GM23338 (cell line): ENCODE data around the gene SLAMF6. TPM values are rescaled to one million over a fixed set of nuclear protein-coding genes. Genes with fewer than 3 reads are reported as not detected.
A peak's percentile ranks its signal among the peaks of the same experiment; 100 is the strongest.

ENCODE experiments used
- ATAC-seq: fragments of 200-7000 bp; cut with Tn5 transposase; 3 replicates; pipeline ENCODE4 v1.9.1; 2020
- DNase-seq: peaks from one replicate; pipeline ENCODE4 v3.0.0-alpha.2; 2015; ENCODE audit warnings: low spot score
- H2AFZ ChIP-seq: fragments of 200-600 bp; sonication (generic); 2 replicates; pipeline ENCODE4 v1.8.0; 2016; ENCODE audit warnings: antibody characterized with exemption, mild to moderate bottlenecking, moderate library complexity
- H3F3A ChIP-seq: fragments of 200-600 bp; sonication (generic); replicated peaks from 2 replicates; pipeline ENCODE4 v1.8.0; 2017; ENCODE audit warnings: antibody characterized with exemption, mixed run types, low read depth
- H3K27ac ChIP-seq: fragments of 200-600 bp; sonication (generic); 2 replicates; pipeline ENCODE4 v1.6.1; 2016; ENCODE audit warnings: low read depth
- H3K27me3 ChIP-seq: fragments of 200-600 bp; sonication (generic); 2 replicates; pipeline ENCODE4 v1.8.0; 2016; ENCODE audit warnings: mild to moderate bottlenecking, mixed run types, moderate library complexity; ENCODE audit not compliant: insufficient read depth
- H3K36me3 ChIP-seq: fragments of 200-600 bp; sonication (generic); 2 replicates; pipeline ENCODE4 v1.8.0; 2016; ENCODE audit warnings: mild to moderate bottlenecking; ENCODE audit not compliant: insufficient read depth
- H3K4me1 ChIP-seq: fragments of 200-600 bp; sonication (generic); 2 replicates; pipeline ENCODE4 v1.8.0; 2016; ENCODE audit warnings: mild to moderate bottlenecking, moderate library complexity; ENCODE audit not compliant: insufficient read depth
- H3K4me2 ChIP-seq: fragments of 200-600 bp; sonication (generic); 2 replicates; pipeline ENCODE4 v1.7.1; 2017; ENCODE audit warnings: mixed run types
- H3K4me3 ChIP-seq: fragments of 200-600 bp; sonication (generic); 2 replicates; pipeline ENCODE4 v1.6.1; 2016; ENCODE audit warnings: mixed run types
- H3K79me2 ChIP-seq: fragments of 200-600 bp; sonication (generic); replicated peaks from 2 replicates; pipeline ENCODE4 v1.8.0; 2017; ENCODE audit warnings: mild to moderate bottlenecking; ENCODE audit not compliant: insufficient read depth
- H3K9me2 ChIP-seq: fragments of 200-600 bp; sonication (generic); 2 replicates; pipeline ENCODE4 v1.8.0; 2017; ENCODE audit not compliant: insufficient read depth
- H4K20me1 ChIP-seq: fragments of 200-600 bp; sonication (generic); replicated peaks from 2 replicates; pipeline ENCODE4 v1.8.0; 2017; ENCODE audit warnings: mild to moderate bottlenecking; ENCODE audit not compliant: insufficient read depth
- H3K27ac Mint-ChIP-seq: 2 replicates; pipeline ENCODE4 v1.8.0; 2020; ENCODE audit warnings: inconsistent platforms, mild to moderate bottlenecking, moderate library complexity, mixed read lengths
- H3K27me3 Mint-ChIP-seq: 3 replicates; pipeline ENCODE4 v1.8.0; 2022; ENCODE audit warnings: low read depth, mild to moderate bottlenecking, moderate library complexity, mixed read lengths, inconsistent platforms; ENCODE audit not compliant: insufficient read depth, poor library complexity
- H3K36me3 Mint-ChIP-seq: 3 replicates; pipeline ENCODE4 v1.8.0; 2021; ENCODE audit warnings: low read depth, mild to moderate bottlenecking, inconsistent platforms, moderate library complexity, mixed read lengths
- H3K4me1 Mint-ChIP-seq: 3 replicates; pipeline ENCODE4 v1.8.0; 2020; ENCODE audit warnings: mild to moderate bottlenecking, inconsistent platforms, mixed read lengths
- H3K4me3 Mint-ChIP-seq: 3 replicates; pipeline ENCODE4 v1.8.0; 2021; ENCODE audit warnings: moderate library complexity, mild to moderate bottlenecking, inconsistent platforms, mixed read lengths
- H3K9me3 Mint-ChIP-seq: 3 replicates; pipeline ENCODE4 v1.8.0; 2020; ENCODE audit warnings: moderate library complexity, mild to moderate bottlenecking, inconsistent platforms, mixed read lengths
- CREB1 ChIP-seq: fragments of 250-450 bp; sonication (Bioruptor Pico); IDR thresholded peaks from 2 replicates; pipeline ENCODE4 v1.5.0; 2020; ENCODE audit warnings: low read depth, mild to moderate bottlenecking, moderate library complexity
- ETS1 ChIP-seq: IDR thresholded peaks from 2 replicates; pipeline ENCODE4 v1.6.1; 2016; ENCODE audit warnings: antibody characterized with exemption
- EZH2 ChIP-seq: fragments of 200-600 bp; sonication (generic); IDR thresholded peaks from one replicate; pipeline ENCODE4 v1.8.0; 2017; ENCODE audit warnings: antibody characterized with exemption, mild to moderate bottlenecking, low read depth; ENCODE audit not compliant: unreplicated experiment
- EZH2phosphoT487 ChIP-seq: fragments of 200-600 bp; sonication (generic); IDR thresholded peaks from one replicate; pipeline ENCODE4 v1.8.1; 2018; ENCODE audit warnings: antibody characterized with exemption; ENCODE audit not compliant: unreplicated experiment
- JUNB ChIP-seq: IDR thresholded peaks from one replicate; pipeline ENCODE4 v1.6.1; 2016; ENCODE audit warnings: antibody characterized with exemption; ENCODE audit not compliant: unreplicated experiment
- NANOG ChIP-seq: IDR thresholded peaks from 2 replicates; pipeline ENCODE4 v1.6.1; 2016; ENCODE audit warnings: antibody characterized with exemption, borderline replicate concordance
- POLR2AphosphoS5 ChIP-seq: IDR thresholded peaks from 2 replicates; pipeline ENCODE4 v1.6.1; 2016; ENCODE audit warnings: antibody characterized with exemption, low read depth
- REST ChIP-seq: IDR thresholded peaks from one replicate; pipeline ENCODE4 v1.6.1; 2018; ENCODE audit warnings: antibody characterized with exemption; ENCODE audit not compliant: unreplicated experiment
- STAT1 ChIP-seq: IDR thresholded peaks from one replicate; pipeline ENCODE4 v1.6.1; 2016; ENCODE audit warnings: antibody characterized with exemption; ENCODE audit not compliant: unreplicated experiment
- ZNF114 ChIP-seq: fragments of 250-450 bp; sonication (Bioruptor Pico); IDR thresholded peaks from 2 replicates; pipeline ENCODE4 v1.5.0; 2020; ENCODE audit warnings: mild to moderate bottlenecking, moderate library complexity
- ZNF331 ChIP-seq: fragments of 250-450 bp; sonication (Bioruptor Pico); IDR thresholded peaks from 2 replicates; pipeline ENCODE4 v1.5.0; 2020; ENCODE audit warnings: low read depth, mild to moderate bottlenecking, moderate library complexity
- polyA plus RNA-seq: library from polyadenylated mRNA; unstranded; fragments of >200 nt; fragmentation: Nextera tagmentation; extraction: Ambion mirVana; gene quantifications from 2 replicates; pipeline ENCODE4 v1.2.1, GENCODE V29; 2016
- total RNA-seq: library from RNA; depleted of rRNA; stranded (reverse); fragments of >200 nt; shearing (Covaris generic); gene quantifications from 2 replicates; pipeline ENCODE4 v1.2.3, GENCODE V29; 2014
- TF ChIP-seq, protein P1 (sequence below): fragments of 250-450 bp; sonication (Bioruptor Pico); IDR thresholded peaks from 2 replicates; pipeline ENCODE4 v1.5.0; 2020; ENCODE audit warnings: mild to moderate bottlenecking, moderate library complexity
- TF ChIP-seq, protein P2 (sequence below), 2 experiments: fragments of 200-600 bp in 1 of 2; sonication (generic) in 1 of 2; conservative IDR thresholded peaks; 2 replicates each; pipeline versions ENCODE4 v1.5.1 to v1.6.1; 2016 to 2017; ENCODE audit warnings: antibody characterized with exemption in 2 of 2, low read depth in 2 of 2, mild to moderate bottlenecking in 2 of 2, moderate library complexity in 1 of 2

Gene SLAMF6
- total and polyA plus RNA-seq, 2 experiments from 2014 or later = not detected

DNA sequence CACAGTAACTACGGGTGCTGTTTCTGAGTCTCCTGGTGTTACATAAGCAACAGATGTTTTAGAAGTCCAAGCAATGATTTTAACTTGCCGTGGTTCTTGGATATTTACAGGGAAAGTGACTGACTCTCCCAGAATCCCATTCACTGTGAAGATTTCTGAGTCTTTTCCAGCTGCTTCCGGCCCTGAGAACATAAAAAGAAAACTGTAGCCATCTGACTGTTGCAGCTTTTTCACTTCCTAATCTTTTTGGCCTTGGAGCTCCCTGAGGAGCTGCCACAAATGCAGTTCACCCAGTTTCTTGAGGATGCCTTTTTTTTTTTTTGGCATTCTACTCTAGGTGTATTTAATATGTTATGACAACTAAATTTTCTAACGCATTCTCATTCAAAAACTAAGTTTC is 42.5 kb upstream of the SLAMF6 start:
- Histone ChIP-seq H3K79me2 (no peaks in the 10 kb centered on the region), H3K4me2 (no peak overlapping the region), H3K4me1 (no peaks in the 10 kb centered on the region), H2AFZ (peak overlapping the region; percentile 87; the same call in 1 of the 2 replicates), H3K27ac (no peak overlapping the region), H3K4me3 (no peak overlapping the region), H3K27me3 (no peaks in the 10 kb centered on the region), H3K36me3 (peaks cover 3% of the 10 kb centered on the region; the same call in 1 of the 2 replicates), H3F3A (no peaks in the 10 kb centered on the region), H3K9me2 (no peaks in the 10 kb centered on the region), H4K20me1 (no peaks in the 10 kb centered on the region)
- TF ChIP-seq NANOG = no peak
- no peak for TF ChIP-seq ZNF331 (CRISPR knock-in tag)
- TF ChIP-seq EZH2 = no peak
- no peak for TF ChIP-seq ZNF114 (CRISPR knock-in tag)
- TF ChIP-seq JUNB = no peak
- no peak for TF ChIP-seq POLR2AphosphoS5
- TF ChIP-seq REST = no peak
- TF ChIP-seq EZH2phosphoT487 = no peak
- no peak for TF ChIP-seq ETS1
- no peak for TF ChIP-seq CREB1
- TF ChIP-seq, protein P1, sequence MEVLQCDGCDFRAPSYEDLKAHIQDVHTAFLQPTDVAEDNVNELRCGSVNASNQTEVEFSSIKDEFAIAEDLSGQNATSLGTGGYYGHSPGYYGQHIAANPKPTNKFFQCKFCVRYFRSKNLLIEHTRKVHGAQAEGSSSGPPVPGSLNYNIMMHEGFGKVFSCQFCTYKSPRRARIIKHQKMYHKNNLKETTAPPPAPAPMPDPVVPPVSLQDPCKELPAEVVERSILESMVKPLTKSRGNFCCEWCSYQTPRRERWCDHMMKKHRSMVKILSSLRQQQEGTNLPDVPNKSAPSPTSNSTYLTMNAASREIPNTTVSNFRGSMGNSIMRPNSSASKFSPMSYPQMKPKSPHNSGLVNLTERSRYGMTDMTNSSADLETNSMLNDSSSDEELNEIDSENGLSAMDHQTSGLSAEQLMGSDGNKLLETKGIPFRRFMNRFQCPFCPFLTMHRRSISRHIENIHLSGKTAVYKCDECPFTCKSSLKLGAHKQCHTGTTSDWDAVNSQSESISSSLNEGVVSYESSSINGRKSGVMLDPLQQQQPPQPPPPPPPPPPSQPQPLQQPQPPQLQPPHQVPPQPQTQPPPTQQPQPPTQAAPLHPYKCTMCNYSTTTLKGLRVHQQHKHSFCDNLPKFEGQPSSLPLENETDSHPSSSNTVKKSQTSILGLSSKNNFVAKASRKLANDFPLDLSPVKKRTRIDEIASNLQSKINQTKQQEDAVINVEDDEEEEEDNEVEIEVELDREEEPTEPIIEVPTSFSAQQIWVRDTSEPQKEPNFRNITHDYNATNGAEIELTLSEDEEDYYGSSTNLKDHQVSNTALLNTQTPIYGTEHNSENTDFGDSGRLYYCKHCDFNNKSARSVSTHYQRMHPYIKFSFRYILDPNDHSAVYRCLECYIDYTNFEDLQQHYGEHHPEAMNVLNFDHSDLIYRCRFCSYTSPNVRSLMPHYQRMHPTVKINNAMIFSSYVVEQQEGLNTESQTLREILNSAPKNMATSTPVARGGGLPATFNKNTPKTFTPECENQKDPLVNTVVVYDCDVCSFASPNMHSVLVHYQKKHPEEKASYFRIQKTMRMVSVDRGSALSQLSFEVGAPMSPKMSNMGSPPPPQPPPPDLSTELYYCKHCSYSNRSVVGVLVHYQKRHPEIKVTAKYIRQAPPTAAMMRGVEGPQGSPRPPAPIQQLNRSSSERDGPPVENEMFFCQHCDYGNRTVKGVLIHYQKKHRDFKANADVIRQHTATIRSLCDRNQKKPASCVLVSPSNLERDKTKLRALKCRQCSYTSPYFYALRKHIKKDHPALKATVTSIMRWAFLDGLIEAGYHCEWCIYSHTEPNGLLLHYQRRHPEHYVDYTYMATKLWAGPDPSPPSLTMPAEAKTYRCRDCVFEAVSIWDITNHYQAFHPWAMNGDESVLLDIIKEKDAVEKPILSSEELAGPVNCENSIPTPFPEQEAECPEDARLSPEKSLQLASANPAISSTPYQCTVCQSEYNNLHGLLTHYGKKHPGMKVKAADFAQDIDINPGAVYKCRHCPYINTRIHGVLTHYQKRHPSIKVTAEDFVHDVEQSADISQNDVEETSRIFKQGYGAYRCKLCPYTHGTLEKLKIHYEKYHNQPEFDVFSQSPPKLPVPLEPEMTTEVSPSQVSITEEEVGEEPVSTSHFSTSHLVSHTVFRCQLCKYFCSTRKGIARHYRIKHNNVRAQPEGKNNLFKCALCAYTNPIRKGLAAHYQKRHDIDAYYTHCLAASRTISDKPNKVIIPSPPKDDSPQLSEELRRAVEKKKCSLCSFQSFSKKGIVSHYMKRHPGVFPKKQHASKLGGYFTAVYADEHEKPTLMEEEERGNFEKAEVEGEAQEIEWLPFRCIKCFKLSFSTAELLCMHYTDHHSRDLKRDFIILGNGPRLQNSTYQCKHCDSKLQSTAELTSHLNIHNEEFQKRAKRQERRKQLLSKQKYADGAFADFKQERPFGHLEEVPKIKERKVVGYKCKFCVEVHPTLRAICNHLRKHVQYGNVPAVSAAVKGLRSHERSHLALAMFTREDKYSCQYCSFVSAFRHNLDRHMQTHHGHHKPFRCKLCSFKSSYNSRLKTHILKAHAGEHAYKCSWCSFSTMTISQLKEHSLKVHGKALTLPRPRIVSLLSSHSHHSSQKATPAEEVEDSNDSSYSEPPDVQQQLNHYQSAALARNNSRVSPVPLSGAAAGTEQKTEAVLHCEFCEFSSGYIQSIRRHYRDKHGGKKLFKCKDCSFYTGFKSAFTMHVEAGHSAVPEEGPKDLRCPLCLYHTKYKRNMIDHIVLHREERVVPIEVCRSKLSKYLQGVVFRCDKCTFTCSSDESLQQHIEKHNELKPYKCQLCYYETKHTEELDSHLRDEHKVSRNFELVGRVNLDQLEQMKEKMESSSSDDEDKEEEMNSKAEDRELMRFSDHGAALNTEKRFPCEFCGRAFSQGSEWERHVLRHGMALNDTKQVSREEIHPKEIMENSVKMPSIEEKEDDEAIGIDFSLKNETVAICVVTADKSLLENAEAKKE (CRISPR knock-in tag) = no peak
- TF ChIP-seq, protein P2, sequence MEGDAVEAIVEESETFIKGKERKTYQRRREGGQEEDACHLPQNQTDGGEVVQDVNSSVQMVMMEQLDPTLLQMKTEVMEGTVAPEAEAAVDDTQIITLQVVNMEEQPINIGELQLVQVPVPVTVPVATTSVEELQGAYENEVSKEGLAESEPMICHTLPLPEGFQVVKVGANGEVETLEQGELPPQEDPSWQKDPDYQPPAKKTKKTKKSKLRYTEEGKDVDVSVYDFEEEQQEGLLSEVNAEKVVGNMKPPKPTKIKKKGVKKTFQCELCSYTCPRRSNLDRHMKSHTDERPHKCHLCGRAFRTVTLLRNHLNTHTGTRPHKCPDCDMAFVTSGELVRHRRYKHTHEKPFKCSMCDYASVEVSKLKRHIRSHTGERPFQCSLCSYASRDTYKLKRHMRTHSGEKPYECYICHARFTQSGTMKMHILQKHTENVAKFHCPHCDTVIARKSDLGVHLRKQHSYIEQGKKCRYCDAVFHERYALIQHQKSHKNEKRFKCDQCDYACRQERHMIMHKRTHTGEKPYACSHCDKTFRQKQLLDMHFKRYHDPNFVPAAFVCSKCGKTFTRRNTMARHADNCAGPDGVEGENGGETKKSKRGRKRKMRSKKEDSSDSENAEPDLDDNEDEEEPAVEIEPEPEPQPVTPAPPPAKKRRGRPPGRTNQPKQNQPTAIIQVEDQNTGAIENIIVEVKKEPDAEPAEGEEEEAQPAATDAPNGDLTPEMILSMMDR (conservative IDR thresholded peaks at IDR 0.05; ENCODE audit: low read depth in 2 of 2) = no peak
- no peak for TF ChIP-seq STAT1
- ATAC-seq = no peak
- Mint-ChIP-seq H3K27me3 (peaks cover 3% of the 10 kb centered on the region), H3K9me3 (peaks cover 16% of the 10 kb centered on the region), H3K27ac (no peak overlapping the region), H3K4me1 (no peaks in the 10 kb centered on the region), H3K4me3 (no peak overlapping the region), H3K36me3 (no peaks in the 10 kb centered on the region)
- no peak for DNase-seq
